Parathyroid adenoma (tissue), 2 donors: ENCODE data around the gene B2M.

Experiments used
- H2AFZ ChIP-seq: fragments of 300-600 bp; sonication (generic); one replicate; pipeline ENCODE4 v1.7.0; 2017; ENCODE audit warnings: antibody characterized with exemption, mild to moderate bottlenecking
- H3K27ac ChIP-seq: fragments of 300-600 bp; sonication (generic); one replicate; pipeline ENCODE4 v1.7.0; 2017
- H3K27me3 ChIP-seq: fragments of 300-600 bp; sonication (generic); one replicate; pipeline ENCODE4 v1.7.0; 2017; ENCODE audit warnings: low read length; ENCODE audit not compliant: control insufficient read depth, insufficient read depth
- H3K36me3 ChIP-seq: fragments of 300-600 bp; sonication (generic); one replicate; pipeline ENCODE4 v1.7.0; 2017; ENCODE audit warnings: low read length; ENCODE audit not compliant: control insufficient read depth, insufficient read depth
- H3K4me1 ChIP-seq: fragments of 300-600 bp; sonication (generic); one replicate; pipeline ENCODE4 v1.7.0; 2017; ENCODE audit warnings: control low read depth
- H3K4me2 ChIP-seq: fragments of 300-600 bp; sonication (generic); one replicate; pipeline ENCODE4 v1.7.0; 2017; ENCODE audit warnings: low read length
- H3K4me3 ChIP-seq: fragments of 300-600 bp; sonication (generic); one replicate; pipeline ENCODE4 v1.7.0; 2017; ENCODE audit warnings: low read depth, low read length
- H3K79me2 ChIP-seq: fragments of 300-600 bp; sonication (generic); one replicate; pipeline ENCODE4 v1.7.0; 2017; ENCODE audit warnings: control low read depth
- H3K9ac ChIP-seq: fragments of 300-600 bp; sonication (generic); one replicate; pipeline ENCODE4 v1.7.0; 2017; ENCODE audit warnings: mild to moderate bottlenecking
- H3K9me3 ChIP-seq: fragments of 300-600 bp; sonication (generic); one replicate; pipeline ENCODE4 v1.7.0; 2017; ENCODE audit warnings: low read length; ENCODE audit not compliant: control insufficient read depth
- TF ChIP-seq, protein P1 (sequence below): fragments of 300-600 bp; sonication (generic); IDR thresholded peaks from one replicate; pipeline ENCODE4 v1.7.0; 2017; ENCODE audit warnings: antibody characterized with exemption, mild to moderate bottlenecking
- donor health status: primary hyperparathyroidism.

B2M gene

DNA sequence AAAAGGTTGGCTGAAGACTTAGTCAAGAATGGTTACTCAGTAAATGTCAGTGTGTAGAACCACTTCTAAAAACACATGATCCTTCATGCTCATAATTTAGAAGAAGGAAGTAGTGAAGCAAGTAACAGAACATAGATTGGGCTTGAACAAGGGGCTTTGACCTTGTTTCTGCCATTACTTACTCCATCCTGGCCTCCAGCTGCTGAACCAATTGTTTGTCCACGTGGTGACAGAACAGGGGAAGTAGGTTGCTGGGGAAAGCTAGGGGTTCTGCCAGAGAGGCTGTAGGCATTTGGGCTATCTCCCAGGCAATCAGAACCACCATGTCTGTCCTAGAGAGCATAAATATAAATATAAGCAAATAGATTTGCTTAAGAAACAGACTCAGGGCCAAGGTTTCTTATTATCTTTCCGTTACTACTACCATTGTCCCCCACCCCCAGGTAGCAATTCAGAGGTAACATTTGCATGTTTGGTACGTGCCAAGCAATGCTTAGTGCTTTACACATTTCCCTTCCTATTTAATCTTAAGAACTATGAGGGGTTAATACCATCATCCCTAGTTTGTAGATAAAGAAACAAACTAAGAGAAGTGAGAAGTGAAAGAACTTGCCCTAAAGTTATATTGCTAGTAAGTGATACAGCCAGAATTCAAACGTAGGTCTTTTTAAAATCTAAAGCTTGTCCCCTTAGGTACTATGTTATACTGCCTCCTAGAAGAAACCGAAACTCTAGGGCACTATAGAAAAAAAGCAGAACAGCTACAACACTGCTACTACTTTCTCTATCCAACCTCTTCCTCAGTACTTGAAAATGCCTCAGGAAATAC is 44.9 kb upstream of the B2M start:
- no peaks in the 10 kb centered on the region for H3K79me2 ChIP-seq
- no peak overlapping the region for H3K4me2 ChIP-seq
- no peak overlapping the region for H3K9ac ChIP-seq
- H3K4me3 ChIP-seq, result no peak overlapping the region
- H3K27ac ChIP-seq, result no peak overlapping the region
- H3K9me3 ChIP-seq, result no peaks in the 10 kb centered on the region
- H3K36me3 ChIP-seq, result no peaks in the 10 kb centered on the region
- TF ChIP-seq, protein P1, sequence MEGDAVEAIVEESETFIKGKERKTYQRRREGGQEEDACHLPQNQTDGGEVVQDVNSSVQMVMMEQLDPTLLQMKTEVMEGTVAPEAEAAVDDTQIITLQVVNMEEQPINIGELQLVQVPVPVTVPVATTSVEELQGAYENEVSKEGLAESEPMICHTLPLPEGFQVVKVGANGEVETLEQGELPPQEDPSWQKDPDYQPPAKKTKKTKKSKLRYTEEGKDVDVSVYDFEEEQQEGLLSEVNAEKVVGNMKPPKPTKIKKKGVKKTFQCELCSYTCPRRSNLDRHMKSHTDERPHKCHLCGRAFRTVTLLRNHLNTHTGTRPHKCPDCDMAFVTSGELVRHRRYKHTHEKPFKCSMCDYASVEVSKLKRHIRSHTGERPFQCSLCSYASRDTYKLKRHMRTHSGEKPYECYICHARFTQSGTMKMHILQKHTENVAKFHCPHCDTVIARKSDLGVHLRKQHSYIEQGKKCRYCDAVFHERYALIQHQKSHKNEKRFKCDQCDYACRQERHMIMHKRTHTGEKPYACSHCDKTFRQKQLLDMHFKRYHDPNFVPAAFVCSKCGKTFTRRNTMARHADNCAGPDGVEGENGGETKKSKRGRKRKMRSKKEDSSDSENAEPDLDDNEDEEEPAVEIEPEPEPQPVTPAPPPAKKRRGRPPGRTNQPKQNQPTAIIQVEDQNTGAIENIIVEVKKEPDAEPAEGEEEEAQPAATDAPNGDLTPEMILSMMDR, result no peak
- H3K4me1 ChIP-seq, result no peaks in the 10 kb centered on the region
- no peak overlapping the region for H2AFZ ChIP-seq
- H3K27me3 ChIP-seq, result no peaks in the 10 kb centered on the region

DNA sequence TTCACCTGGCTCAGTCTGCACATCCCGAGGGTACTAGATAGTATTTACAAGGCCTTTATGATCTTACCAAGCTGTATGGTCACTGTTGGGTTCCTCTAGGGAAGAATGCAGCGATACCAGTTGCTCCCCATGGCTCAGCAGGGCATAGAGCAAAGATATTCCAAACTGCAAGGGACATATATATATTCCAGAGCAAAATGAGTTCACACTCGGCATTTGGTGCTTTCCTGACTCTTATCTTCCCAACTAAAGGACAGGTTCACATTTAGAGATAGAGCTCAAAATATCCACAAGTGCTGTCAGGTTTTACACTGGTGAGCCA is 44.3 kb upstream of the B2M start:
- Histone ChIP-seq H3K79me2 (no peaks in the 10 kb centered on the region), H3K4me3 (no peak overlapping the region), H3K9ac (no peak overlapping the region), H3K4me1 (no peaks in the 10 kb centered on the region), H3K4me2 (no peak overlapping the region), H3K9me3 (no peaks in the 10 kb centered on the region), H2AFZ (no peak overlapping the region), H3K36me3 (no peaks in the 10 kb centered on the region), H3K27me3 (no peaks in the 10 kb centered on the region), H3K27ac (no peak overlapping the region)
- TF ChIP-seq, protein P1, result no peak

DNA sequence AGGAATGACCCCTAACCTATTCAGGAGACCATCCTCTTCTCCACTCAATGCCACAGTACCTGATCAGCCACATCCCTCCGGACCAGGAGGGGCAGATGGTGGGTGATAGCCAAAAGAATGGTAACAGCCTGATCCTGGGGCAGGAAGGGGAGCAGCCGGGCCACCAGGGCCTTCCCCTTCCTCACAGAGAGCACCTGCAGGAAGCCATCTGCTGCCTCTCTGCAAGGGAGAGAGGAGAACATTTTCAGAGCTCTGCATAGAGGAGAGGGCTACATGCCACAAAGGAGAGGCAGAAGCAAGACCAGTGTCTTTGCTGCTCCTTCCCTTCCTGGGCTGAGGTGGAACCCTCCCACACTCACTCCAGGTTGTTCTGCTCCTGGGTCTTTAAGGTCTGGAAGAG is 42.4 kb upstream of the B2M start:
- Histone ChIP-seq H3K4me2 (no peak overlapping the region), H3K79me2 (no peaks in the 10 kb centered on the region), H3K9me3 (no peaks in the 10 kb centered on the region), H2AFZ (no peak overlapping the region), H3K4me1 (no peaks in the 10 kb centered on the region), H3K27me3 (no peaks in the 10 kb centered on the region), H3K36me3 (no peaks in the 10 kb centered on the region), H3K9ac (no peak overlapping the region), H3K4me3 (no peak overlapping the region), H3K27ac (no peak overlapping the region)
- TF ChIP-seq, protein P1, result no peak

DNA sequence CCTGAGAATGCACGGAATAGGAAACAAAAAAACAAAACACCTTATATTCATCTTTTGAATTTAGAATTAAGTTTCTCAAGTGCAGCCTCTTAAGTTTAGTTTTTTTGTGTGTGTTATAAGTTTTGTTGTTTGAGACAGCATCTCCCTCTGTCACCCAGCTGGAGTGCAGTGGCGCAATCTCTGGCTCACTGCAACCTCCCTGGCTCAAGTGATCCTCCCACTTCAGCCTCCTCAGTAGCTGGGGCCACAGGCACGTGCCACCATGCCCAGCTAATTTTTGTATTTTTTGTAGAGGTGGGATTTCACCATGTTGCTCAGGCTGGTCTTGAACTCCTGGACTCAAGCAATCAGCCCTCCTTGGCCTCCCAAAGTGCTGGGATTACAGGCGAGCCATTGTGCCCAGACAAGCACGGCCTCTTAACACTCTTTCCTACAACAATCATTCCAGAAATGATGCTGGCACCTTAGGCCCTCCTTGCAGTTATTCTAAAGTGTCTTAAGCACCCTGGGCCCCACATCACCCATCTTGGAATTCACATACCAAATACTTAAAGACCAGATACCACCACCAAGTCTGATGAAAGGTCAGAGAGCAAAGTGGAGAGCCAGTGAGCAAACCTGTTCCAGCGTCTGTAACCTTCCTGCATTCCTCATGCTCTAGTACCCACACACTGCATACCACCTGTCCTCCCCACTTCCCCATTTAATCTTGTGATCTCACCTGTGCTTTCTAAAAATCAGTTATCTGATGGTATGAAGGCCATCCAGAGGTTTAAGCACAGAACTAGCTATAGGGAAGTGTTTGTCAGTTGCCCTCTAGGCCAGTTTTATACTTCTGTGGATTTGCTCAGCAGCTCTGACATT is 41.0 kb upstream of the B2M start:
- Histone ChIP-seq H3K36me3 (no peaks in the 10 kb centered on the region), H3K79me2 (no peaks in the 10 kb centered on the region), H2AFZ (no peak overlapping the region), H3K4me2 (no peak overlapping the region), H3K9me3 (no peaks in the 10 kb centered on the region), H3K4me1 (no peaks in the 10 kb centered on the region), H3K4me3 (no peak overlapping the region), H3K27ac (no peak overlapping the region), H3K27me3 (no peaks in the 10 kb centered on the region), H3K9ac (no peak overlapping the region)
- TF ChIP-seq, protein P1, result no peak
